Neuronal stem cell (in vitro differentiated cells): Measurements from ENCODE around the gene TTLL13.

Source experiments
- DNase-seq: peaks from one replicate; pipeline ENCODE4 v3.0.0-alpha.2; 2013; ENCODE audit warnings: low spot score
- H2AFZ ChIP-seq: one replicate; pipeline ENCODE4 v1.6.1; 2013; ENCODE audit warnings: mild to moderate bottlenecking, low read length, inconsistent platforms
- H2AK5ac ChIP-seq: 2 replicates; pipeline ENCODE4 v1.6.1; 2013; ENCODE audit warnings: low read depth, mild to moderate bottlenecking, inconsistent platforms, low read length, moderate library complexity, mixed read lengths
- H2BK120ac ChIP-seq: 2 replicates; pipeline ENCODE4 v1.6.1; 2013; ENCODE audit warnings: low read depth, mild to moderate bottlenecking, inconsistent platforms, low read length, moderate library complexity, mixed read lengths
- H2BK12ac ChIP-seq: one replicate; pipeline ENCODE4 v1.6.1; 2013; ENCODE audit warnings: low read length, inconsistent platforms
- H2BK15ac ChIP-seq: 2 replicates; pipeline ENCODE4 v1.6.1; 2013; ENCODE audit warnings: mild to moderate bottlenecking, low read length, inconsistent platforms, mixed read lengths
- H2BK5ac ChIP-seq: one replicate; pipeline ENCODE4 v1.6.1; 2013; ENCODE audit warnings: inconsistent platforms, mild to moderate bottlenecking, low read length, moderate library complexity
- H3K14ac ChIP-seq: one replicate; pipeline ENCODE4 v1.6.1; 2013; ENCODE audit warnings: low read length, inconsistent platforms
- H3K18ac ChIP-seq: 2 replicates; pipeline ENCODE4 v1.6.1; 2013; ENCODE audit warnings: low read length, inconsistent platforms
- H3K23ac ChIP-seq: 2 replicates; pipeline ENCODE4 v1.6.1; 2013; ENCODE audit warnings: low read depth, mild to moderate bottlenecking, mixed read lengths, low read length, inconsistent platforms; ENCODE audit not compliant: poor library complexity
- H3K27ac ChIP-seq: replicated peaks from 3 replicates; pipeline ENCODE4 v1.5.1; 2013; ENCODE audit warnings: low read length, inconsistent platforms
- H3K27me3 ChIP-seq, 3 experiments: 2 replicates each; pipeline ENCODE4 v1.6.1; 2013; ENCODE audit warnings: low read length in 3 of 3, mild to moderate bottlenecking in 2 of 3, inconsistent platforms in 1 of 3, low read depth in 1 of 3, mixed read lengths in 1 of 3, moderate library complexity in 1 of 3; ENCODE audit not compliant: control insufficient read depth in 3 of 3, insufficient read depth in 3 of 3
- H3K36me3 ChIP-seq, 2 donors: replicated peaks in 1 of 2; 2 replicates each; pipeline ENCODE4 v1.6.1; 2013; ENCODE audit warnings: low read length in 2 of 2; ENCODE audit not compliant: control insufficient read depth in 2 of 2, insufficient read depth in 2 of 2
- H3K4ac ChIP-seq: 2 replicates; pipeline ENCODE4 v1.6.1; 2013; ENCODE audit warnings: inconsistent platforms, mild to moderate bottlenecking, low read length, moderate library complexity
- H3K4me1 ChIP-seq, 2 donors: 1 replicate in 1 of 2; 2 replicates in 1 of 2; pipeline ENCODE4 v1.6.1; 2013; ENCODE audit warnings: low read length in 2 of 2, low read depth in 1 of 2; ENCODE audit not compliant: control insufficient read depth in 2 of 2, insufficient read depth in 1 of 2
- H3K4me2 ChIP-seq: one replicate; pipeline ENCODE4 v1.6.1; 2013; ENCODE audit warnings: mild to moderate bottlenecking, low read length, inconsistent platforms; ENCODE audit not compliant: insufficient read depth, poor library complexity, severe bottlenecking
- H3K4me3 ChIP-seq, 2 donors: 2 replicates each; pipeline ENCODE4 v1.5.1; 2013; ENCODE audit warnings: low read length in 2 of 2, mild to moderate bottlenecking in 2 of 2, inconsistent platforms in 1 of 2, moderate library complexity in 1 of 2
- H3K79me1 ChIP-seq: one replicate; pipeline ENCODE4 v1.6.1; 2013; ENCODE audit warnings: low read depth, mild to moderate bottlenecking, inconsistent platforms, low read length, moderate library complexity
- H3K9ac ChIP-seq: one replicate; pipeline ENCODE4 v1.6.1; 2013; ENCODE audit warnings: mild to moderate bottlenecking, low read depth, low read length, inconsistent platforms; ENCODE audit not compliant: poor library complexity
- H3K9me3 ChIP-seq, 2 donors: replicated peaks in 1 of 2; 2 replicates each; pipeline versions ENCODE3 to v1.6.1; 2013; ENCODE audit warnings: low read length in 2 of 2, mild to moderate bottlenecking in 2 of 2, inconsistent platforms in 1 of 2, low read depth in 1 of 2, mixed read lengths in 1 of 2, moderate library complexity in 1 of 2; ENCODE audit not compliant: control insufficient read depth in 2 of 2, insufficient read depth in 1 of 2
- H4K8ac ChIP-seq: one replicate; pipeline ENCODE4 v1.6.1; 2013; ENCODE audit warnings: low read depth, mild to moderate bottlenecking, inconsistent platforms, low read length, moderate library complexity
- H4K91ac ChIP-seq: one replicate; pipeline ENCODE4 v1.6.1; 2013; ENCODE audit warnings: low read length, low read depth, mild to moderate bottlenecking, inconsistent platforms; ENCODE audit not compliant: poor library complexity
- WGBS, 2 donors: extraction: QIAGEN DNeasy Blood & Tissue Kit; methylation state at CpG; one replicate each; pipeline ENCODE4 v1.1.7; 2013; ENCODE audit warnings: missing lambda C conversion rate in 2 of 2, mixed read lengths in 1 of 2; ENCODE audit not compliant: insufficient read length in 2 of 2, insufficient replicate concordance in 1 of 2; ENCODE audit errors: extremely low coverage in 2 of 2; 5-methylcytosine and 5-hydroxymethylcytosine counted together

TTLL13 gene

GRCh38 chr15:90234096-90234988, 15.0 kb upstream of the TTLL13 start, which contains the start of gene GDPGP1:
TSS of gene GDPGP1 (plus strand) at chr15:90234209. CDS start at chr15:90240909, 6,700 bp downstream.
- no peak within 1 kb of the TSS for H2BK15ac ChIP-seq
- peak within 1 kb of the TSS; percentile 90 for H3K18ac ChIP-seq
- peak within 1 kb of the TSS; percentile 74 for H3K23ac ChIP-seq
- H2BK120ac ChIP-seq: no peak within 1 kb of the TSS
- H2AFZ ChIP-seq: peak within 1 kb of the TSS; percentile 98
- H3K79me1 ChIP-seq: no peaks in the 10 kb centered on the region
- H3K27me3 ChIP-seq: no peaks in the 10 kb centered on the region
- DNase-seq: no peak
- H3K27ac ChIP-seq: no peak within 1 kb of the TSS
- H3K14ac ChIP-seq: no peak within 1 kb of the TSS
- no peak within 1 kb of the TSS for H4K91ac ChIP-seq
- peaks cover 2 to 5% of the 10 kb centered on the region in 2 donors for H3K4me1 ChIP-seq
- peak within 1 kb of the TSS; percentile 44 for H2BK5ac ChIP-seq
- H3K9me3 ChIP-seq: no peaks in the 10 kb centered on the region
- H3K36me3 ChIP-seq: peaks cover 12 to 36% of the 10 kb centered on the region in 2 donors
- H3K4me3 ChIP-seq: peak within 1 kb of the TSS; percentile 78 to 90
- peak within 1 kb of the TSS; percentile 83 for H3K9ac ChIP-seq
- no peak within 1 kb of the TSS for H2AK5ac ChIP-seq
- peak within 1 kb of the TSS; percentile 92 for H3K4me2 ChIP-seq
- no peak within 1 kb of the TSS for H4K8ac ChIP-seq
- no CpG with 5 or more reads among the region's 49 CpGs for WGBS, 2 donors
- H2BK12ac ChIP-seq: no peak within 1 kb of the TSS
- H3K4ac ChIP-seq: no peak within 1 kb of the TSS

- Histone ChIP-seq H2BK12ac (no peak overlapping the region), H2BK5ac (no peak overlapping the region), H2AK5ac (no peak overlapping the region), H3K4me1 (peaks cover under 1% of the 10 kb centered on the region in 2 donors), H3K36me3 (peaks cover 0 to 17% of the 10 kb centered on the region in 2 donors), H3K27ac (no peak overlapping the region), H3K14ac (no peak overlapping the region), H3K79me1 (no peaks in the 10 kb centered on the region), H4K8ac (no peak overlapping the region), H2AFZ (no peak overlapping the region), H2BK120ac (no peak overlapping the region), H3K4me3 (no peak overlapping the region), H4K91ac (no peak overlapping the region), H3K23ac (no peak overlapping the region), H3K27me3 (no peaks in the 10 kb centered on the region), H3K9me3 (peaks cover 0 to 2% of the 10 kb centered on the region in 2 donors), H3K4ac (no peak overlapping the region), H2BK15ac (no peak overlapping the region), H3K18ac (no peak overlapping the region), H3K9ac (no peak overlapping the region), H3K4me2 (no peak overlapping the region)
- no peak for DNase-seq
- WGBS, 2 donors: no CpG with 5 or more reads among the region's 3 CpGs
Measured at GRCh38 chr15:90239371-90239770, 10.0 kb upstream of the TTLL13 start.

GRCh38 chr15:90240856-90241255, 8.5 kb upstream of the TTLL13 start:
- peaks cover 0 to 17% of the 10 kb centered on the region in 2 donors for H3K36me3 ChIP-seq

More at GRCh38 chr15:90240856-90241255, 8.5 kb upstream of the TTLL13 start:
- DNase-seq: no peak
- no peak overlapping the region for H3K14ac ChIP-seq
- H3K4me3 ChIP-seq: no peak overlapping the region
- peak overlapping the region; percentile 66 for H2BK5ac ChIP-seq
- H2BK120ac ChIP-seq: no peak overlapping the region
- peaks cover 0 to 2% of the 10 kb centered on the region in 2 donors for H3K9me3 ChIP-seq
- H3K4me1 ChIP-seq: no peaks in the 10 kb centered on the region
- H3K9ac ChIP-seq: peak overlapping the region; percentile 63
- no peak overlapping the region for H2AFZ ChIP-seq
- no peak overlapping the region for H2BK12ac ChIP-seq
- no peak overlapping the region for H4K8ac ChIP-seq
- H2BK15ac ChIP-seq: no peak overlapping the region
- no CpG with 5 or more reads among the region's 8 CpGs for WGBS, 2 donors
- H3K23ac ChIP-seq: peak overlapping the region; percentile 80
- H2AK5ac ChIP-seq: no peak overlapping the region
- no peaks in the 10 kb centered on the region for H3K79me1 ChIP-seq
- no peak overlapping the region for H4K91ac ChIP-seq
- no peak overlapping the region for H3K4ac ChIP-seq
- H3K4me2 ChIP-seq: no peak overlapping the region
- H3K18ac ChIP-seq: no peak overlapping the region
- no peak overlapping the region for H3K27ac ChIP-seq
- H3K27me3 ChIP-seq: no peaks in the 10 kb centered on the region
